AG10803 (cell line): Measurements from ENCODE around the gene MCTP2.

ENCODE experiments used
- DNase-seq: peaks from one replicate; pipeline ENCODE4 v3.0.0; 2010; ENCODE audit warnings: low read depth
- H3K4me3 ChIP-seq: 2 replicates; pipeline ENCODE4 v1.5.1; 2011; ENCODE audit warnings: mild to moderate bottlenecking, low read length, control low read depth
- CTCF ChIP-seq: conservative IDR thresholded peaks from 2 replicates; pipeline ENCODE4 v1.5.1; 2011; ENCODE audit warnings: mild to moderate bottlenecking, low read length, control low read depth, inconsistent platforms

MCTP2 gene

GRCh38 chr15:94372821-94373220 is 141.5 kb downstream of the MCTP2 start:
- H3K4me3 ChIP-seq, result no peak overlapping the region
- DNase-seq, result no peak
- TF ChIP-seq CTCF, result no peak

- no peak overlapping the region for H3K4me3 ChIP-seq
- TF ChIP-seq CTCF, result no peak
- no peak for DNase-seq
Observed at GRCh38 chr15:94375997-94376396, 144.6 kb downstream of the MCTP2 start.

- no peak for DNase-seq
- H3K4me3 ChIP-seq, result no peak overlapping the region
- TF ChIP-seq CTCF, result no peak
Observed at GRCh38 chr15:94379986-94380385, 148.6 kb downstream of the MCTP2 start.

DNA sequence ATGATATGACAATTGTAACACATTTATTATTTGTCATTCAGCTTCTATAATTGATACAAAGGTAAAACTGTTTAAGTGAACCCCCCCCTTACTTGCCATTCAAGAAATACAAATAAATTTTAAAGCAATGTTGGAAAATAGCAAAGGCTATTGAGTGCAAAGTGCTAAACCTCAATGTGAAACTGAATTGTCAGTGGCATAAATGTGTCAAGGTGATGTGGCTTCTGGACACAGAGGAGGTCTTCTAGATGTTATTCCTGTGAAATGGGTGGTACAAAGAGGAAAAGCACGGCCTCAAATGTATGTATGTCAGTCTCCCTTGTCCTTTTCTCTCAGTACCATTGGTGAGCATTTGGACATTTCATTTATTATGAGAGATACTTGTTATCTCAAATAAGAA is 149.4 kb downstream of the MCTP2 start:
- no peak overlapping the region for H3K4me3 ChIP-seq
- DNase-seq, result no peak
- TF ChIP-seq CTCF, result no peak

GRCh38 chr15:94381384-94381783 is 150.0 kb downstream of the MCTP2 start:
- no peak overlapping the region for H3K4me3 ChIP-seq
- no peak for TF ChIP-seq CTCF
- DNase-seq, result no peak

- no peak overlapping the region for H3K4me3 ChIP-seq
- no peak for DNase-seq
- TF ChIP-seq CTCF, result no peak
Observed at GRCh38 chr15:94383041-94383440, 151.7 kb downstream of the MCTP2 start.

DNA sequence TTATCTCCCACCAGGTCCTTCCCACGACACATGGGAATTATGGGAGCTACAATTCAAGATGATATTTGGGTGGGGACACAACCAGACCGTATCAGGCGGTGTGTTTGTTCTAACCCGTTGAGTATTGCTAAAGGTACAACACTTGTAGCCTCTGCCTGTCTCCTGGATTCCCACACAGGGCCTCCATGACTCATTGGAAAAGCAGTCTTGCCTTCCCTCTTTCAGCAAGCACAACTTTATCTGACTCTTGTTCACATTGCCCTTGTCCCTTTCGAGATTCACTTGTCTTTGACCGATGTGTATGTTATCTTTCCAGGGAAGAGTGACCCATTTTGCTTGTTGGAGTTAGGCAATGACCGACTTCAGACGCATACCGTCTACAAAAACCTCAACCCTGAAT is 152.3 kb downstream of the MCTP2 start:
- no peak for DNase-seq
- TF ChIP-seq CTCF, result no peak
- no peak overlapping the region for H3K4me3 ChIP-seq
